ENCODE measurements around the gene ZNF276. TPM values are rescaled to one million over a fixed set of nuclear protein-coding genes. Genes with fewer than 3 reads are reported as not detected.
A peak's percentile ranks its signal among the peaks of the same experiment; 100 is the strongest.

The ZNF276 gene
- total RNA-seq, 1 experiment from 2014 or later = 28.8 TPM

- Histone ChIP-seq H3K27ac (no peak overlapping the region), H3K27me3 (ENCODE audit: insufficient read depth, low read depth) (no peaks in the 10 kb centered on the region), H3K9me3 (ENCODE audit: insufficient read depth, low read depth) (no peaks in the 10 kb centered on the region), H3K4me1 (replicated peaks; ENCODE audit: insufficient read depth) (no peaks in the 10 kb centered on the region), H2AFZ (no peak overlapping the region), H3K9me2 (ENCODE audit: insufficient read depth) (no peaks in the 10 kb centered on the region), H4K20me1 (ENCODE audit: insufficient read depth) (peaks cover 7% of the 10 kb centered on the region; the same call in 1 of the 2 replicates), H3F3A (ENCODE audit: insufficient read depth, low read depth) (peaks cover 10% of the 10 kb centered on the region; the same call in 1 of the 2 replicates), H3K4me3 (no peak overlapping the region), H3K36me3 (ENCODE audit: low read depth) (peaks cover 6% of the 10 kb centered on the region), H3K79me2 (ENCODE audit: low read depth) (no peaks in the 10 kb centered on the region), H3K4me2 (no peak overlapping the region)
- TF ChIP-seq EZH2 (IDR thresholded peaks at IDR 0.05; ENCODE audit: low read depth) (no peak), CTCF (conservative IDR thresholded peaks at IDR 0.05) (no peak)
- ChIA-PET CTCF (interaction anchor here (0.6 kb wide), 1 partner anchor 21 kb away, joined by 4 read pairs; no protein-coding TSS in a partner anchor), POLR2A (ENCODE audit: unreplicated experiment) (no interaction called here)
- intact Hi-C loops (cut with micrococcal nuclease; ENCODE audit: unreplicated experiment) = no loop called here
- no TSS peak for BruUV-seq (replicated peaks)
- peak in 1 of 2 experiments; percentile 12 for DNase-seq
Observed at GRCh38 chr16:89732918-89733242, 11.5 kb downstream of the ZNF276 start.

DNA sequence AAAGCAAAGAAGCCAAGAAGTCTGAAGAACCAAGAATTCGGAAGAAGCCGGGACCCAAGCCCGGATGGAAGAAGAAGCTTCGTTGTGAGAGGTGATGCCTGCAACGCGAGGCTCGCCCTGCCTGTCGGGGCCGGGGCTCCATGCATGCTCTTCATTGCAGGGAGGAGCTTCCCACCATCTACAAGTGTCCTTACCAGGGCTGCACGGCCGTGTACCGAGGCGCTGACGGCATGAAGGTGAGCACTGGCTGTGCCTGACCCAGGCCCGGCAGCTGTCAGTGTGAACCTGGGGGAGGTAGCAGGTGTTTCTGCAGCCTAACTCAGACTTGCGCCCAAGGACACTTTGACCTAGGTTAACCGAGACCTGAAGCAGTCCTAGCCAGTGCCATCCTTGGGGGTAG is 12.0 kb downstream of the ZNF276 start:
- ChIA-PET POLR2A (ENCODE audit: unreplicated experiment) (no interaction called here), CTCF (interaction anchor here (0.6 kb wide), 1 partner anchor 21 kb away, joined by 4 read pairs; no protein-coding TSS in a partner anchor)
- peaks cover 6% of the 10 kb centered on the region for H3K36me3 ChIP-seq (ENCODE audit: low read depth)

GRCh38 chr16:89733792-89734191 is 12.5 kb downstream of the ZNF276 start:
- no peaks in the 10 kb centered on the region for H3K27me3 ChIP-seq (ENCODE audit: insufficient read depth, low read depth)

More for the DNA sequence above, 12.0 kb downstream of the ZNF276 start:
- H3K4me2 ChIP-seq = no peak overlapping the region
- TF ChIP-seq CTCF (conservative IDR thresholded peaks at IDR 0.05) = no peak
- TF ChIP-seq EZH2 (IDR thresholded peaks at IDR 0.05; ENCODE audit: low read depth) = no peak
- H3K27ac ChIP-seq = no peak overlapping the region
- no peak overlapping the region for H3K4me3 ChIP-seq
- intact Hi-C loops (cut with micrococcal nuclease; ENCODE audit: unreplicated experiment) = no loop called here
- no peaks in the 10 kb centered on the region for H3K9me2 ChIP-seq (ENCODE audit: insufficient read depth)
- H3F3A ChIP-seq (ENCODE audit: insufficient read depth, low read depth) = peaks cover 10% of the 10 kb centered on the region; the same call in 1 of the 2 replicates
- no TSS peak for BruUV-seq (replicated peaks)
- DNase-seq = peak in 1 of 2 experiments; percentile 24
- no peak overlapping the region for H2AFZ ChIP-seq
- no peaks in the 10 kb centered on the region for H3K79me2 ChIP-seq (ENCODE audit: low read depth)
- H3K9me3 ChIP-seq (ENCODE audit: insufficient read depth, low read depth) = no peaks in the 10 kb centered on the region
- H4K20me1 ChIP-seq (ENCODE audit: insufficient read depth) = peaks cover 11% of the 10 kb centered on the region; the same call in 1 of the 2 replicates
- H3K4me1 ChIP-seq (replicated peaks; ENCODE audit: insufficient read depth) = no peaks in the 10 kb centered on the region
- no peaks in the 10 kb centered on the region for H3K27me3 ChIP-seq (ENCODE audit: insufficient read depth, low read depth)

More at GRCh38 chr16:89733792-89734191, 12.5 kb downstream of the ZNF276 start:
- no peak overlapping the region for H3K27ac ChIP-seq
- CTCF ChIA-PET = no interaction called here
- H3K4me2 ChIP-seq = no peak overlapping the region
- intact Hi-C loops (cut with micrococcal nuclease; ENCODE audit: unreplicated experiment) = no loop called here
- no peaks in the 10 kb centered on the region for H3K9me2 ChIP-seq (ENCODE audit: insufficient read depth)
- peaks cover 8% of the 10 kb centered on the region for H3K36me3 ChIP-seq (ENCODE audit: low read depth)
- DNase-seq = peak in 1 of 2 experiments; percentile 25
- BruUV-seq (replicated peaks) = no TSS peak
- H4K20me1 ChIP-seq (ENCODE audit: insufficient read depth) = peaks cover 11% of the 10 kb centered on the region; the same call in 1 of the 2 replicates
- no peaks in the 10 kb centered on the region for H3K9me3 ChIP-seq (ENCODE audit: insufficient read depth, low read depth)
- TF ChIP-seq EZH2 (IDR thresholded peaks at IDR 0.05; ENCODE audit: low read depth) = no peak
- no peak for TF ChIP-seq CTCF (conservative IDR thresholded peaks at IDR 0.05)
- H3K4me3 ChIP-seq = no peak overlapping the region
- H3K4me1 ChIP-seq (replicated peaks; ENCODE audit: insufficient read depth) = no peaks in the 10 kb centered on the region
- no peak overlapping the region for H2AFZ ChIP-seq
- POLR2A ChIA-PET (ENCODE audit: unreplicated experiment) = no interaction called here
- peaks cover 10% of the 10 kb centered on the region; the same call in 1 of the 2 replicates for H3F3A ChIP-seq (ENCODE audit: insufficient read depth, low read depth)
- H3K79me2 ChIP-seq (ENCODE audit: low read depth) = no peaks in the 10 kb centered on the region
